Thyroid gland (tissue), 4 donors: ENCODE data around the gene LCNL1. TPM values are rescaled to one million over a fixed set of nuclear protein-coding genes. Genes with fewer than 3 reads are reported as not detected.

ENCODE experiments used
- DNase-seq, 2 donors: peaks; one replicate each; pipeline ENCODE4 v3.0.0-alpha.2; 2019
- H3K27ac ChIP-seq, 3 donors: fragments of 200-600 bp; sonication (generic); 1 replicate in 2 of 3; 2 replicates in 1 of 3; pipeline ENCODE4 v1.5.1; 2016 to 2019; ENCODE audit warnings: mild to moderate bottlenecking in 1 of 3, moderate library complexity in 1 of 3
- H3K27me3 ChIP-seq: fragments of 200-600 bp; sonication (generic); one replicate; pipeline ENCODE4 v1.5.1; 2019
- H3K36me3 ChIP-seq, 2 donors: fragments of 200-600 bp; sonication (generic); one replicate each; pipeline ENCODE4 v1.5.1; 2016 to 2019
- H3K4me1 ChIP-seq, 2 donors: fragments of 200-600 bp; sonication (generic); one replicate each; pipeline ENCODE4 v1.5.1; 2017 to 2019
- H3K4me3 ChIP-seq, 3 donors: fragments of 200-600 bp; sonication (generic); replicated peaks in 1 of 3; 1 replicate in 2 of 3; 2 replicates in 1 of 3; pipeline ENCODE4 v1.5.1; 2016; ENCODE audit warnings: mild to moderate bottlenecking in 1 of 3
- H3K9me3 ChIP-seq: fragments of 200-600 bp; sonication (generic); one replicate; pipeline ENCODE4 v1.5.1; 2017
- CTCF ChIP-seq, 6 experiments: fragments of 200-600 bp in 3 of 6; fragments of 450-650 bp in 3 of 6; sonication (generic) in 3 of 6; IDR thresholded peaks; one replicate each; pipeline ENCODE4 v1.5.1; 2016 to 2019; ENCODE audit warnings: antibody characterized with exemption in 6 of 6, mild to moderate bottlenecking in 2 of 6, inconsistent platforms in 1 of 6, moderate library complexity in 1 of 6
- POLR2A ChIP-seq, 2 donors: fragments of 450-650 bp; IDR thresholded peaks; one replicate each; pipeline ENCODE4 v1.6.1; 2017; ENCODE audit warnings: antibody characterized with exemption in 2 of 2, mild to moderate bottlenecking in 2 of 2, moderate library complexity in 1 of 2
- WGBS, 2 donors: methylation state at CpG; one replicate each; pipeline ENCODE4 v1.1.5; 2017; 5-methylcytosine and 5-hydroxymethylcytosine counted together
- intact Hi-C: fragments of 100-400 bp; cut with DNase I; formaldehyde crosslinking; loops from one replicate; pipeline ENCODE4 v1.15.1; 2023
- total RNA-seq, 4 donors: library from RNA; depleted of rRNA; stranded (reverse); fragments of >200 nt; gene quantifications; one replicate each; pipeline ENCODE4 v1.2.3, GENCODE V29; 2016

The LCNL1 gene
- total RNA-seq, 4 donors from 2014 or later = 0.54 TPM; not detected in 3

- TF ChIP-seq POLR2A (IDR thresholded peaks at IDR 0.05) = no peak
- TF ChIP-seq CTCF (IDR thresholded peaks at IDR 0.05) = no peak
- Histone ChIP-seq H3K9me3 (no peaks in the 10 kb centered on the region), H3K27ac (no peak overlapping the region), H3K4me3 (no peak overlapping the region), H3K4me1 (no peaks in the 10 kb centered on the region), H3K27me3 (no peaks in the 10 kb centered on the region), H3K36me3 (peaks cover 35% of the 10 kb centered on the region in 2 donors)
- intact Hi-C loops = no loop called here
- DNase-seq = no peak
- WGBS, 2 donors = 96 to 100% methylated on average over 4 to 13 of the region's 28 CpGs
Observed at GRCh38 chr9:137017071-137017470, 34.3 kb downstream of the LCNL1 start.

- H3K27me3 ChIP-seq = no peaks in the 10 kb centered on the region
- no peaks in the 10 kb centered on the region for H3K9me3 ChIP-seq
- no peak overlapping the region for H3K27ac ChIP-seq
- H3K36me3 ChIP-seq = peaks cover 34 to 35% of the 10 kb centered on the region in 2 donors
- no peak overlapping the region for H3K4me3 ChIP-seq
- H3K4me1 ChIP-seq = no peaks in the 10 kb centered on the region
- WGBS, 2 donors = 94% methylated on average over 12 to 26 of the region's 45 CpGs
- intact Hi-C loops = no loop called here
- TF ChIP-seq POLR2A (IDR thresholded peaks at IDR 0.05) (no peak), CTCF (IDR thresholded peaks at IDR 0.05) (no peak)
- no peak for DNase-seq
Observed at GRCh38 chr9:137017791-137018497, 35.2 kb downstream of the LCNL1 start.

DNA sequence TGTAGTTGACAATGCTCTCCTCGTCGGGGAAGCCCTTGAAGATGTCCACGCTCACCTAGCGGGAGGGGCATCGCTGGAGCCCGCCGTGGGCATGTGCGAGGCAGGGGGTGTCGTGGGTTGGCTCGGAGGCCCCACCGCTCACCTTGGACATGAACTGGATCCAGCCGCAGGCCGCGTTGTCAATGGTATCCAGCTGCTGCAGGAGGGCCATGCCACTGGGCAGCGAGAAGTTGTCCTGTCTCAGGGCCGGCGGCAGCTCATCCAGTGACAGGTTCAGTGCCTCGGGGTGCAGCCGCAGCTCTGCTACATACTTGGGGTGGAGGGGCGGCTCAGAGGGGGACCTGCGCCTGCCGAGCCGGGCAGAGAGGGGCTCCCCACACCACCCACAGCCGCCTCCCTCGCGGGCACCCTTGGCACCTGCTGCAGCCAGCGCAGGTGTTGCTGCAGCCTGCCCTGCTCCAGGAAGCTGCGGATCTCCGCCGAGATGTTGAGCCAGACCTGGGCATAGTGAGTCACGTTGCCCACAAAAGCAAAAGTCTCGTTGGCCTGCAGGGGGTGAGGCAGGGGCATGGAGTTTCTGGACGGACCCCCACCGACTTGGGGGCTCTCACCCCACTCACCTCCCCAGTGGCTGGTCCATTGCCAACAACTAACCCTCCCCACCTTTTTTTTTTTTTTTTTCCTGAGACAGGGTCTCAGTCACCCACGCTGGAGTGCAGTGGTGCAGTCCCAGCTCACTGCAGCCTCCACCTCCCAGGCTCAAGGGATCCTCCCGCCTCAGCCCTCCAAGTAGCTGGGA is 36.2 kb downstream of the LCNL1 start:
- H3K9me3 ChIP-seq = no peaks in the 10 kb centered on the region
- TF ChIP-seq CTCF (IDR thresholded peaks at IDR 0.05) (no peak), POLR2A (IDR thresholded peaks at IDR 0.05) (no peak)
- 93 to 94% methylated on average over 11 to 23 of the region's 36 CpGs for whole genome bisulfite sequencing, 2 donors
- H3K27me3 ChIP-seq = no peaks in the 10 kb centered on the region
- H3K27ac ChIP-seq = no peak overlapping the region
- H3K4me1 ChIP-seq = no peaks in the 10 kb centered on the region
- H3K36me3 ChIP-seq = peaks cover 34 to 35% of the 10 kb centered on the region in 2 donors
- no peak for DNase-seq
- no peak overlapping the region for H3K4me3 ChIP-seq
- intact Hi-C loops = no loop called here

DNA sequence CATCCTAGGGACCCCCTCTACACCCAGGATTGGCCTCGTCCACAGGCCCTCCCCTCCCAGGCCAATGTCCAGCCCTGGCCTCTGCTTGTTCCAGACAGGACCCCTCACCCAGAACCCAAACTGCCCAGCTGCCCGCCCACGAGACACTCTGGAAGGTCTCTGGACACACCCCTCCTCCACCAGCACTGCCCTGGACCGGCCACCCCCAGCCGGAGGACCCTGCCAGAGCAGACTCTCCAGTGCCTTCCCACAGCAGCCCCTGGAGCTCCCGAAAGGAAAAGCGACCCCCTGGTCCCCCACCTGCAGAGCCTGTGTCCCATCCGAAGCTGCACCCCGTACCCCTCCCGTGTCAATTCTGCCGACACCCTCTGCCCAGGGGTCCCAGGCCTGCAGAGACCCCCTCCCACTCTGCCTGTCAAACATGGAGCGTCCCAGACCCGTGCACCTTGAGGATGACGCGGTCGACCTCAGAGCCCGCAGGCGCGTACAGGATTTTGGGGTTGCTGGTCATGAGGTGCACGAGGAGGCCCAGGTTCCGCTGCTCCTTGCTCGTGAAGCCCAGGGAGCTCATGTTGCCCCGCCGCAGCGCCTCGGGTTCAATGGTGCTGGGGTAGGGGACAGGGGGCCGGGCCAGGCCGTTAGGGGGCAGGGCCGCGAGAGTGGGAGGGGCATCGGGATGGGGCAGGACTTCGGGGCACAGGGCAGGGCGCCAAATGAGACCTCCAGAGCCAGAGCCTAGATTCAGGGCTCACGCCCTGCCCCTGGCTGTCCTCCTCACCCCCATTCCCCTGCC is 37.3 kb downstream of the LCNL1 start:
- Histone ChIP-seq H3K4me3 (no peak overlapping the region), H3K4me1 (no peaks in the 10 kb centered on the region), H3K9me3 (no peaks in the 10 kb centered on the region), H3K36me3 (peaks cover 26% of the 10 kb centered on the region in 2 donors), H3K27ac (no peak overlapping the region), H3K27me3 (no peaks in the 10 kb centered on the region)
- intact Hi-C loops = no loop called here
- no peak for TF ChIP-seq CTCF (IDR thresholded peaks at IDR 0.05)
- no peak for TF ChIP-seq POLR2A (IDR thresholded peaks at IDR 0.05)
- WGBS, 2 donors = 94 to 95% methylated on average over 9 to 17 of the region's 34 CpGs
- DNase-seq = no peak
